ENCODE data around the gene PTPN13.

The PTPN13 gene

GRCh38 chr4:86614865-86615264, 20.8 kb downstream of the PTPN13 start:
- 100% methylated on average over 2 of the region's 3 CpGs; no CpG with 5 or more reads in 1 of the 2 experiments for WGBS, 2 experiments (ENCODE audit: insufficient coverage in 2 of 2)
- Histone ChIP-seq H3K4me1 (ENCODE audit: control insufficient read depth, insufficient read depth, low read length, poor library complexity, severe bottlenecking) (no peaks in the 10 kb centered on the region), H3K36me3 (ENCODE audit: control insufficient read depth, insufficient read depth, low read length) (peaks cover 2% of the 10 kb centered on the region), H3K4me3 (ENCODE audit: extremely low read depth, insufficient read depth, low read length, poor library complexity, severe bottlenecking) (no peak overlapping the region), H3K9me3 (ENCODE audit: control insufficient read depth, low read length) (peaks cover 6% of the 10 kb centered on the region), H3K27ac (ENCODE audit: low read depth, low read length, severe bottlenecking) (no peak overlapping the region)

GRCh38 chr4:86615501-86615900, 21.4 kb downstream of the PTPN13 start:
- no peak overlapping the region for H3K4me3 ChIP-seq (ENCODE audit: extremely low read depth, insufficient read depth, low read length, poor library complexity, severe bottlenecking)
- WGBS, 2 experiments (ENCODE audit: insufficient coverage in 2 of 2), result no CpG with 5 or more reads among the region's 1 CpG
- no peak overlapping the region for H3K27ac ChIP-seq (ENCODE audit: low read depth, low read length, severe bottlenecking)
- H3K9me3 ChIP-seq (ENCODE audit: control insufficient read depth, low read length), result peaks cover 6% of the 10 kb centered on the region
- no peaks in the 10 kb centered on the region for H3K4me1 ChIP-seq (ENCODE audit: control insufficient read depth, insufficient read depth, low read length, poor library complexity, severe bottlenecking)
- peaks cover 2% of the 10 kb centered on the region for H3K36me3 ChIP-seq (ENCODE audit: control insufficient read depth, insufficient read depth, low read length)

DNA sequence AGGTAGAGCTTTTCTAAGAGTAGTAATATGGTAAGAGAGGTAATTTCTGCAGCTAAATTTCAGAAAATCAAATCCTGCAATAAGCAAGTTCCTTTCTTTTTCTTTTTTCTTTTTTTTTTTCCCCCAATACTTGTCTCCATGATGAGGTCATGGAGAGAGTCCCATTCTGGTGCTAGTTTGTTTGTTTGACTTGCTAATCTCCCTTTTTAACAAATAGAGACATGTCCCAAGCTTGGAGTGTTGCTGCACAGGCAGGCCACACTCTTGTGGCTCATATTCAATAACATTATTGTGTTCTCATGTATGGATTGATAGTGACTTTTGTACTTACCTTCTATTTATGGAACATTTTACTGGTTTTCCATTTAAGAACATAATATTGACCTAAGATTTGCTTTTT, 25.5 kb downstream of the PTPN13 start:
- H3K4me1 ChIP-seq (ENCODE audit: control insufficient read depth, insufficient read depth, low read length, poor library complexity, severe bottlenecking), result peaks cover 16% of the 10 kb centered on the region
- H3K27ac ChIP-seq (ENCODE audit: low read depth, low read length, severe bottlenecking), result no peak overlapping the region
- peaks cover 2% of the 10 kb centered on the region for H3K36me3 ChIP-seq (ENCODE audit: control insufficient read depth, insufficient read depth, low read length)
- peaks cover 6% of the 10 kb centered on the region for H3K9me3 ChIP-seq (ENCODE audit: control insufficient read depth, low read length)
- no peak overlapping the region for H3K4me3 ChIP-seq (ENCODE audit: extremely low read depth, insufficient read depth, low read length, poor library complexity, severe bottlenecking)

- no CpG with 5 or more reads among the region's 1 CpG for WGBS, 2 experiments (ENCODE audit: insufficient coverage in 2 of 2)
- Histone ChIP-seq H3K36me3 (ENCODE audit: control insufficient read depth, insufficient read depth, low read length) (peaks cover 2% of the 10 kb centered on the region), H3K4me1 (ENCODE audit: control insufficient read depth, insufficient read depth, low read length, poor library complexity, severe bottlenecking) (peaks cover 26% of the 10 kb centered on the region), H3K27ac (ENCODE audit: low read depth, low read length, severe bottlenecking) (no peak overlapping the region), H3K4me3 (ENCODE audit: extremely low read depth, insufficient read depth, low read length, poor library complexity, severe bottlenecking) (no peak overlapping the region), H3K9me3 (ENCODE audit: control insufficient read depth, low read length) (peaks cover 6% of the 10 kb centered on the region)
These were observed 27.3 kb downstream of the PTPN13 start for GRCh38 chr4:86621435-86621834.

- no peak overlapping the region for H3K4me3 ChIP-seq (ENCODE audit: extremely low read depth, insufficient read depth, low read length, poor library complexity, severe bottlenecking)
- H3K4me1 ChIP-seq (ENCODE audit: control insufficient read depth, insufficient read depth, low read length, poor library complexity, severe bottlenecking), result peaks cover 31% of the 10 kb centered on the region
- H3K27ac ChIP-seq (ENCODE audit: low read depth, low read length, severe bottlenecking), result peak overlapping the region; percentile 87
- no peaks in the 10 kb centered on the region for H3K36me3 ChIP-seq (ENCODE audit: control insufficient read depth, insufficient read depth, low read length)
- no peaks in the 10 kb centered on the region for H3K9me3 ChIP-seq (ENCODE audit: control insufficient read depth, low read length)
These were observed 32.0 kb downstream of the PTPN13 start for GRCh38 chr4:86626066-86626465.

GRCh38 chr4:86627462-86628135, 33.5 kb downstream of the PTPN13 start:
- Histone ChIP-seq H3K4me3 (ENCODE audit: extremely low read depth, insufficient read depth, low read length, poor library complexity, severe bottlenecking) (no peak overlapping the region), H3K4me1 (ENCODE audit: control insufficient read depth, insufficient read depth, low read length, poor library complexity, severe bottlenecking) (peaks cover 26% of the 10 kb centered on the region), H3K36me3 (ENCODE audit: control insufficient read depth, insufficient read depth, low read length) (peaks cover 2% of the 10 kb centered on the region), H3K27ac (ENCODE audit: low read depth, low read length, severe bottlenecking) (no peak overlapping the region), H3K9me3 (ENCODE audit: control insufficient read depth, low read length) (no peaks in the 10 kb centered on the region)

DNA sequence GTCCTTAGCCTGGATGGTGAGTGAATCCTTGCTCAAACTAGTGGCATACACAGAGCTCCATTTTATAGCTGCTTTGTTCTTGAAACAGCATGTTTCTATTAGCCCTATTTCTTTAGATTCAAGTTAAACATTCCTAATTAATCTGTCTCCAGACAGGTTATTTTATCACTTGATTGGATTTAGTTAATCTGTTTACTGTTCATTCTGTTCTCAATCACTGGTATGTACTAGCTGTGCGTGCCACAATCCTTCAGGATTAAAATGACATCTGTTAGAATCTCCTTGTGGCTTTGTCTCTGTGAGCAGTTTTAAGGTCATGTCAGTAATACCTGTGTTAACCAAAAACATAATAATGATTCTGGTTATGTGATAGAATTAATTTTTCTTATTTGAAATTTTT, 36.5 kb downstream of the PTPN13 start:
- Histone ChIP-seq H3K9me3 (ENCODE audit: control insufficient read depth, low read length) (no peaks in the 10 kb centered on the region), H3K4me1 (ENCODE audit: control insufficient read depth, insufficient read depth, low read length, poor library complexity, severe bottlenecking) (peaks cover 15% of the 10 kb centered on the region), H3K27ac (ENCODE audit: low read depth, low read length, severe bottlenecking) (peak overlapping the region; percentile 32), H3K36me3 (ENCODE audit: control insufficient read depth, insufficient read depth, low read length) (peaks cover 20% of the 10 kb centered on the region), H3K4me3 (ENCODE audit: extremely low read depth, insufficient read depth, low read length, poor library complexity, severe bottlenecking) (no peak overlapping the region)
- 100% methylated on average over 1 of the region's 1 CpG; no CpG with 5 or more reads in 1 of the 2 experiments for WGBS, 2 experiments (ENCODE audit: insufficient coverage in 2 of 2)

DNA sequence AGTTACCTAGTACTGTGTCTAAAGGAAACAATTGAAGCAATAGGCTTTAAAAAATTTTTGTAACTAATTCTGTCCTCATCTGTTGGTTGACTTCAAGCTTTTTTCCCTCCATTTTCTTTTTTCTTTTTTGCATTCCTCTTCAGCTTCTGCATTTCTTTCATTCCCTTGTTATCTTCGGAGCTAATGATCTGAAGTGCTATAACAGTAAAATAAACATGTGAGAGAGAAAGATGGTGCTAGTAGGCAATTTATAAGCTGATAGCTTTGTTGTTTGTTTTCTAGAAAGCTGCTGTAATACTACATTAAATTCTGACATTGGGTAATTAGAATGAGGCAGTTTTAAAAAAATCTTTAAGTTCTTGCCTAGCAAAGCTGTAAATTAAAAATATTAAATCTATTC, 37.1 kb downstream of the PTPN13 start:
- Histone ChIP-seq H3K4me1 (ENCODE audit: control insufficient read depth, insufficient read depth, low read length, poor library complexity, severe bottlenecking) (peaks cover 11% of the 10 kb centered on the region), H3K36me3 (ENCODE audit: control insufficient read depth, insufficient read depth, low read length) (peaks cover 25% of the 10 kb centered on the region), H3K27ac (ENCODE audit: low read depth, low read length, severe bottlenecking) (peak overlapping the region; percentile 26), H3K4me3 (ENCODE audit: extremely low read depth, insufficient read depth, low read length, poor library complexity, severe bottlenecking) (no peak overlapping the region), H3K9me3 (ENCODE audit: control insufficient read depth, low read length) (no peaks in the 10 kb centered on the region)
- WGBS, 2 experiments (ENCODE audit: insufficient coverage in 2 of 2), result no CpG with 5 or more reads among the region's 1 CpG

DNA sequence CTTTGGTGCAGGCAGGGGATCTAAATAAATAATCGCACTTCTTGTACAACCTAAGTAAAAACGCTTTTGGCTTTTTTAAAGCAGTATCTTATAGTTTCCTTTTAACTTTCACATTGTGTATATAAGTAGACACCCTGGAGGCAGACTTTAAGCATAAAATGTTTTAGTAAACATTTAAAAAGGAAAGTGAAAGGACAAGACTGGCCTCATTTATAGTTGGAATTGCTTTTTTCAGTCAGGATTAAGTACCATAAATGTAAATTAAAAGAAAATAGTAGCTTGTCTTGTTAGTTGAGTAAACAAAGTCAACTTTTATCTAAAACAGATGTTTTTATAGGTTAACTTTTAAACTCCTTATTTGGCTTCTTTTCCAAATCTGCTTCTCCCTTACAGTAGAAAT, 39.7 kb downstream of the PTPN13 start:
- no peaks in the 10 kb centered on the region for H3K9me3 ChIP-seq (ENCODE audit: control insufficient read depth, low read length)
- peaks cover 7% of the 10 kb centered on the region for H3K4me1 ChIP-seq (ENCODE audit: control insufficient read depth, insufficient read depth, low read length, poor library complexity, severe bottlenecking)
- no peak overlapping the region for H3K4me3 ChIP-seq (ENCODE audit: extremely low read depth, insufficient read depth, low read length, poor library complexity, severe bottlenecking)
- WGBS, 2 experiments (ENCODE audit: insufficient coverage in 2 of 2), result no CpG with 5 or more reads among the region's 2 CpGs
- peaks cover 28% of the 10 kb centered on the region for H3K36me3 ChIP-seq (ENCODE audit: control insufficient read depth, insufficient read depth, low read length)
- H3K27ac ChIP-seq (ENCODE audit: low read depth, low read length, severe bottlenecking), result no peak overlapping the region

GRCh38 chr4:86640469-86640868, 46.4 kb downstream of the PTPN13 start:
- Histone ChIP-seq H3K36me3 (ENCODE audit: control insufficient read depth, insufficient read depth, low read length) (peaks cover 10% of the 10 kb centered on the region), H3K9me3 (ENCODE audit: control insufficient read depth, low read length) (no peaks in the 10 kb centered on the region), H3K27ac (ENCODE audit: low read depth, low read length, severe bottlenecking) (no peak overlapping the region), H3K4me1 (ENCODE audit: control insufficient read depth, insufficient read depth, low read length, poor library complexity, severe bottlenecking) (no peaks in the 10 kb centered on the region), H3K4me3 (ENCODE audit: extremely low read depth, insufficient read depth, low read length, poor library complexity, severe bottlenecking) (no peak overlapping the region)
- no CpG with 5 or more reads among the region's 1 CpG for WGBS, 2 experiments (ENCODE audit: insufficient coverage in 2 of 2)

DNA sequence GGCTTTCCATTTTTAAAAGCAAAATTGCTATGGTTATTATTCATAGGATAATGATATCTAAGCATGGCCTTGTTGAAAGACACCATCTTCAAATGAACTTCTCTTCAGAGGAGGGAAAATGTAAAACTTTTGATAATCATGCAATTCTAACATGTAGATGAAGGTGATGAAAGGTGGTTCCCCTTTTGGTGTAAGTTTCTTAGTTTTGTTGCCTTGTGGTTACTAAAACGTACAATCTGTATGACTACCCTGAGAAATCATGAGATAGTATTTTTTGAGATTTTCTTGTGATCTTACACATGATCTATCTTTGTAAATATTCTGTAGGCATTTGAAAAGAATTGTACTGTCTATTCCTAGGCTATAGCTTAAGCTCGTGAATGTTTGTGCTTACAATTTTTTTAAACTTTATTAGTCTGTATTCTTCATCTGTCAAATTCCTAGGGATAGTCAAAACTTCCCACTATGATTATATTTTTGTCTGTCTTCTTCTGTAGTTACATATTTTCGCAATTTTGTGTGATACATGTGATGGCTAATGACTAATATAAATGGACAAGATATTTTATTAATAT, 47.5 kb downstream of the PTPN13 start:
- Histone ChIP-seq H3K4me1 (ENCODE audit: control insufficient read depth, insufficient read depth, low read length, poor library complexity, severe bottlenecking) (no peaks in the 10 kb centered on the region), H3K4me3 (ENCODE audit: extremely low read depth, insufficient read depth, low read length, poor library complexity, severe bottlenecking) (no peak overlapping the region), H3K9me3 (ENCODE audit: control insufficient read depth, low read length) (no peaks in the 10 kb centered on the region), H3K27ac (ENCODE audit: low read depth, low read length, severe bottlenecking) (no peak overlapping the region), H3K36me3 (ENCODE audit: control insufficient read depth, insufficient read depth, low read length) (no peaks in the 10 kb centered on the region)
- no CpG with 5 or more reads among the region's 3 CpGs for WGBS, 2 experiments (ENCODE audit: insufficient coverage in 2 of 2)
